HG03378 (cell line): ENCODE data around the gene KDM5C.
"Not testable (repeated sequence)": the region's sequence is repeated elsewhere in the genome, so short reads cannot be mapped to it uniquely, and the experiment has no call there.

Experiments
- ATAC-seq: cut with Tn5 transposase; IDR thresholded peaks from one replicate; pipeline ENCODE4 v1.9.1; 2021; ENCODE audit warnings: mild to moderate bottlenecking, moderate library complexity; ENCODE audit not compliant: unreplicated experiment

Gene KDM5C

GRCh38 chrX:53194308-53194707, 30.7 kb downstream of the KDM5C start:
- no peak for ATAC-seq

DNA sequence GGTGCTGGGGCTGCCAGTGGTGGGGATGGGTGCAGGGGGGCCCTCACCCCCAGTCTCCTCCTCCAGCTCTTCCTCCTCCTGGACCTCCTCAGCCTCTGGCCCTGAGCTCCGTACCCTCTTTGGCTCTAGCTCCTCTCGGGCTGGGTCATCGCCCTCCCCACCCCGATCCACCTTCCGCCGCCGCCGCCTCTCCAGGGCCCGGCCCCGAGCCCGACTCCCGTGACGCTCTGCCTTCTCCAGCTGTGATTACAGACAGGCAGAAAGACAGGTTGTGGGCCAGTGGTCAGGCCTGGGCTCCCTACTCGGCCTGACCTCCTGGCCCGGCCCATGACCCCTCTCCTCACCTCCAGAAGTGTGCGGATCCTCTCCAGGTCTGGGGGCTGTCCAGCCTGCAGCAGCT, 31.9 kb downstream of the KDM5C start:
- no peak for ATAC-seq

- no peak for ATAC-seq
These were observed 34.5 kb downstream of the KDM5C start for GRCh38 chrX:53190363-53190960.

DNA sequence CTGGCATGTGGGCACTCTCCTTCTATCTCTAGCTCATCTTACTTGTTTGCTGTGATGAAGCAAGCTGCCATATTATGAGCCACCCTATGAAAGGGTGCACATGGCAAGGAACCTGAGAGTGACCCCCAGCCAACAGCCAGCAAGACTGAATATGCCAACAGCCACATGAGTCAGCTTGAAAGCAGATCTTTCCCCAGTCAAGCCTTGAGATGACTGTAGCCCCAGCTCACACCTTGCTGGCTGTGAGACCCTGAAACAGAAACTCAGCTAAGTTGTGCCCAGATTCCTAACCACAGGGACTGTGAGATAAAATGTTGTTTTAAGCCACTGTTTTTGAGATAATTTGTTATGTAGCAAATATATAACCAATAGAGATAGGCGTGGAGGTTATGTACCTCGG, 36.2 kb downstream of the KDM5C start:
- ATAC-seq = peak; percentile 85

DNA sequence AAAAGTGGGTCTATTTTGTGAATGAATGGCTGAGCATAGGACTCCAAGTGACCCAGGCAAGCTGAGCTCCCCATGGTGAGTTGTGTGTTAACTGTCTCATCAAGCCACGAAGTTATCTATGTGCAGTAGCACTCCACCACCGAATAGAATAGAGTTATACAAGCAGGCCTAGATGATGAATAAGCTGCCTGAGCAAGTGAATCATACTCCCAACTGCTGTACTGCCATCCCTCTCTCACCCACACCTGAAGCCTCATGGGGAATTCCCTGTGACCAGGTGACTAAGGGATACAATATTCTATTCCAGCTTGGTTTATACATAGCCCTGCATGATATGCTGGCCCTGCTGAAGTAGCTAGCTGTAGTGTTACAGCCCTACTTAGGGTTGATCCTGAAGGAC, 38.7 kb downstream of the KDM5C start:
- no peak for ATAC-seq

DNA sequence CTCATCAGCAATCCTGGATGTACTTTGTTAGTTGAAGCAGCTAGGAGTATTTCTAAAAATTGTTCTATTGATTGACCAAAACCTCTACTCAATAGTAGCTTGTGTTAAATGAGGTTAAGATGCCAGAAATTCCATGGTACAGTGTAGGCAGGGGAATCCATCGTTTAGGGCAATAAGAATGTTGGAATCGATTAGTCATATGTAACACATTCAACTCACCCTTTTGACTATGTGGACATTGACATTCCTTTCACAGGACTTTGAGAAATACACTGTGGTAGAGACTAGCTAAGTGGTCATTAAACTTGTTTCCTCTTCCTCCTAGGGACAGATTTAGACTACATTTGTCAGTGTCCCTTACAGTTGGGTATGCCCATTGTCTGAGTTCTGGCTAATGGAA, 40.2 kb downstream of the KDM5C start:
- ATAC-seq = no peak

- ATAC-seq = no peak
These were observed 53.7 kb downstream of the KDM5C start for GRCh38 chrX:53171356-53171755.

DNA sequence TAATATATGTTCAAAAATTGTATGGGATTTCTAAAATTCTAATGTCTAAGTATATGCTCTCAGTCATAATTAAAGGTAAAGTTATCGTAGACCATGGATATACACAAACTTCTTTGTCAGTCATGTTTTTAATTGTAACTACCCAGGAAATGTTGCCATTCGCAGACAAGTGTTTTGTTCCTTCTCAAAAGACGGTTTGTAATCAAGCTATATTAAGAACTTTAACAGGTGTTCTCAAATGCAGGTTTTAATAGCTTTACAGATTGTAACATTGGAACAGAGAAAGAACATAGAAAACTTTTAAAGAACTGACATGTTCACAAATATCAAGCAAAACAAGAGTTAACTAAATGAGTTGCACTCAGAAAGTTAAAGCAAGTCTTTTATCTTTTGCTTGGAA, 58.9 kb downstream of the KDM5C start:
- ATAC-seq = no peak

- not testable (repeated sequence) for ATAC-seq
These were observed 60.4 kb downstream of the KDM5C start for GRCh38 chrX:53164566-53164965.

DNA sequence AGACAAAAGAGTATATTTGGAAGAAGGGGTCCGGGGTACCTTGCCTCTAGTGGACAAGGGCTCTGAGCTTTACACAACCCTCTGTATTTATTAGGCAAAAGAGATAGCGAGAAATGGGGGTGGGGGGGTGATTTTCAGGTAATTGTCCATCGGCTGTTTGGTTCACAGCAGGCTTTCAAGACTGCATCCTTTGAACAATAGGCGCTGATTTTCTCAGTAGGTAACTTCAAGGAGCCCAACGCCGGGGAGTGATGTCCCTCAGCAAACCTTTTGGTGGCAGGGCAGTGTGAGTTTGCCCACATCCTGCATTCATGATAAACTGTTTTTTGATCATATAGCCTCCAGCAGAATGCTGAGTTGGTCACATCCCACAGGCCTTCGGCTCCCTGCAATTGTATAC, 61.6 kb downstream of the KDM5C start:
- ATAC-seq = no peak

- ATAC-seq = no peak
These were observed 64.6 kb downstream of the KDM5C start for GRCh38 chrX:53160297-53160983.

GRCh38 chrX:53159184-53159583, 65.8 kb downstream of the KDM5C start:
- no peak for ATAC-seq

DNA sequence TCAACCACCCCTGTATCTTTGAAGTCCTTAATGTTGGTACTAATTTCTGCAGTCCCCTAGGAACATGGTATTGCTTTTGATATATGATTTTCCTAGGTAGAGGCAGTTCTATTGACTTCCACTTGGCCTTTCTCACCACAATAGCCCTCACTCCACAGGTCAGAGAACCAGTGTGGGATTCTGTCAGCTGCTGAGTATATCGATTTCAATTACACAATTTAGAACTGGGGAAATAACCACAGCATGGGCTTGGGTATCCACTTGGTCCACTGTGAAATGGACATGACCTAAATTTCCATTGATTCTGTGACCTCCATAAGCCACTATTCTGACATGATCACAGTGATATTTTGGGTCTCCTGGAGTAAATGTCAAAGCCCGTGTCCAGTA, 68.8 kb downstream of the KDM5C start:
- ATAC-seq = no peak

- no peak for ATAC-seq
These were observed 69.3 kb downstream of the KDM5C start for GRCh38 chrX:53155512-53156206.

DNA sequence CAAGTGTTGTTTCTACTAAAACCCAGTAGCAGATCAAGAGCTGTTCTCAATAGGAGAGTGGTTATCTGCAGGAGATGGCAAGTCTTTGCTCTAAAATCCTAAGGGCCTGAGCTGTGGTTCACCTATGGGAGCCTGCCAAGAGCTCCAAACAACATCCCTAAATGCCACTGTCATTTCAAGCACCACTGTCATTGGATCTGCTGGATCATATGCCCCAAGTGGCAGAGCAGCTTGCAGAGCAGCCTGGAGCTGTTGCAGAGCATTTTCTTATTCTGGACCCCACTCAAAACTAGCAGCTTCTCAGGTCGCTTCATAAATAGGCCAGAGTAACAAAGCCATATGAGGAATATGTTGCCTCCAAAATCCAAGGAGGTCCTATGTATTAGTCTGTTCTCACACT, 71.4 kb downstream of the KDM5C start:
- ATAC-seq = no peak
